ENCODE results near the gene SGSH.
"Not testable (repeated sequence)": the region's sequence is repeated elsewhere in the genome, so short reads cannot be mapped to it uniquely, and the experiment has no call there.

Gene SGSH

GRCh38 chr17:80260069-80260535, 40.0 kb upstream of the SGSH start:
- peaks cover 47% of the 10 kb centered on the region for H3K4me1 Mint-ChIP-seq (ENCODE audit: low read depth)
- peaks cover 17% of the 10 kb centered on the region for H3K36me3 Mint-ChIP-seq (ENCODE audit: low read depth)

DNA sequence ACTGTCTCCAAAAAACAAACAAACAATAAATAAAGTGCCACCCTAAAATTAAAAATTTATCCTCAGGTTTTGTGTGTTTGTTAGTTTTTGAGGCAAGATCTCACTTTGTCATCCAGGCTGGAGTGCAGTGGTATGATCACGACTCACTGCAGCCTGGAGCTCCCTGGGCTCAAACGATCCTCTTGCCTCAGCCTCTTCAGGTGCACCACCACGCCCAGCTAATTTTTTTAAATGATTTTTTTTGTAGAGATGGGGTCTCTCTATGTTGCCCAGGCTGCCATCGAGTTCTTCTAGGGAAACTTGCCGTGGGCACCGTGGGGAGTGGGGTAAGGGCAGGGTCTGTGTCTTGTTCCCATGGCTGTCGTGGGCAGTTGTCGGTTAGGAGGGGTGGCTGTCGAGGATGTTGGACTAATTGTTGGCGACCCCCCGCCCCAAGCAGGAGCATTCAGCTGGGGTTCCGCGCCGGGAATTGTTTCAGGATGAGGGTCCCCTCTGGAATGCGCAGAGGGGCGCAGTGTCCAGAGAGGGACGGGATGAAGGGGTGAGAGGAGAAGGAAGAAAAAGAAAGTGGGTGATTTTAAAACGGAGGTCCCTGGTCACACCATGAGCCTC, 39.4 kb upstream of the SGSH start:
- Mint-ChIP-seq H3K27ac (peak overlapping the region; percentile 99), H3K36me3 (ENCODE audit: low read depth) (peaks cover 14% of the 10 kb centered on the region), H3K27me3 (ENCODE audit: low read depth) (no peaks in the 10 kb centered on the region), H3K9me3 (no peaks in the 10 kb centered on the region), H3K4me3 (peak overlapping the region; percentile 95), H3K4me1 (ENCODE audit: low read depth) (peaks cover 52% of the 10 kb centered on the region)

More at GRCh38 chr17:80260069-80260535, 40.0 kb upstream of the SGSH start:
- Mint-ChIP-seq H3K9me3 (no peaks in the 10 kb centered on the region), H3K4me3 (peak overlapping the region; percentile 95), H3K27me3 (ENCODE audit: low read depth) (no peaks in the 10 kb centered on the region), H3K27ac (peak overlapping the region; percentile 99)

GRCh38 chr17:80258296-80258695, 38.2 kb upstream of the SGSH start:
- not testable (repeated sequence) for H3K9me3 Mint-ChIP-seq; H3K27me3 Mint-ChIP-seq (ENCODE audit: low read depth)
- H3K4me1 Mint-ChIP-seq (ENCODE audit: low read depth), result peaks cover 58% of the 10 kb centered on the region
- peak overlapping the region; percentile 99 for H3K27ac Mint-ChIP-seq
- peaks cover 10% of the 10 kb centered on the region for H3K36me3 Mint-ChIP-seq (ENCODE audit: low read depth)
- H3K4me3 Mint-ChIP-seq, result peak overlapping the region; percentile 95

- no peak overlapping the region for H3K4me3 Mint-ChIP-seq
- peaks cover 63% of the 10 kb centered on the region for H3K4me1 Mint-ChIP-seq (ENCODE audit: low read depth)
- H3K27ac Mint-ChIP-seq, result peak overlapping the region; percentile 99
- H3K27me3 Mint-ChIP-seq (ENCODE audit: low read depth), result no peaks in the 10 kb centered on the region
- H3K9me3 Mint-ChIP-seq, result no peaks in the 10 kb centered on the region
- peaks cover 10% of the 10 kb centered on the region for H3K36me3 Mint-ChIP-seq (ENCODE audit: low read depth)
These were observed 37.6 kb upstream of the SGSH start for GRCh38 chr17:80257716-80258213.

DNA sequence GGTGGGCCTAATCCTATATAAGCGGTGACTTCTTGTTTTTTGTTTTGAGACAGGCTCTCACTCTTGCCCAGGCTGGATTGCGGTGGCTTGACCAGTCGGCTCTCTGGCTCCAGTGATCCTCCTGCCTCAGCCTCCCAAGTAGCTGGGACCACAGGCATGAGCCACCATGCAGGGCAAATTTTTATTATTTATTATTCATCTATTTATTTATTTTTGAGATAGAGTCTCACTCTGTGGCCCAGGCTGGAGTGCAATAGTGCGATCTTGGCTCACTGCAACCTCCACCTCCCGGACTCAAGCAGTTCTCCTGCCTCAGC, 35.9 kb upstream of the SGSH start:
- peaks cover 7% of the 10 kb centered on the region for H3K36me3 Mint-ChIP-seq (ENCODE audit: low read depth)
- no peak overlapping the region for H3K4me3 Mint-ChIP-seq
- H3K4me1 Mint-ChIP-seq (ENCODE audit: low read depth), result peaks cover 62% of the 10 kb centered on the region
- no peaks in the 10 kb centered on the region for H3K27me3 Mint-ChIP-seq (ENCODE audit: low read depth)
- peak overlapping the region; percentile 94 for H3K27ac Mint-ChIP-seq
- no peaks in the 10 kb centered on the region for H3K9me3 Mint-ChIP-seq

DNA sequence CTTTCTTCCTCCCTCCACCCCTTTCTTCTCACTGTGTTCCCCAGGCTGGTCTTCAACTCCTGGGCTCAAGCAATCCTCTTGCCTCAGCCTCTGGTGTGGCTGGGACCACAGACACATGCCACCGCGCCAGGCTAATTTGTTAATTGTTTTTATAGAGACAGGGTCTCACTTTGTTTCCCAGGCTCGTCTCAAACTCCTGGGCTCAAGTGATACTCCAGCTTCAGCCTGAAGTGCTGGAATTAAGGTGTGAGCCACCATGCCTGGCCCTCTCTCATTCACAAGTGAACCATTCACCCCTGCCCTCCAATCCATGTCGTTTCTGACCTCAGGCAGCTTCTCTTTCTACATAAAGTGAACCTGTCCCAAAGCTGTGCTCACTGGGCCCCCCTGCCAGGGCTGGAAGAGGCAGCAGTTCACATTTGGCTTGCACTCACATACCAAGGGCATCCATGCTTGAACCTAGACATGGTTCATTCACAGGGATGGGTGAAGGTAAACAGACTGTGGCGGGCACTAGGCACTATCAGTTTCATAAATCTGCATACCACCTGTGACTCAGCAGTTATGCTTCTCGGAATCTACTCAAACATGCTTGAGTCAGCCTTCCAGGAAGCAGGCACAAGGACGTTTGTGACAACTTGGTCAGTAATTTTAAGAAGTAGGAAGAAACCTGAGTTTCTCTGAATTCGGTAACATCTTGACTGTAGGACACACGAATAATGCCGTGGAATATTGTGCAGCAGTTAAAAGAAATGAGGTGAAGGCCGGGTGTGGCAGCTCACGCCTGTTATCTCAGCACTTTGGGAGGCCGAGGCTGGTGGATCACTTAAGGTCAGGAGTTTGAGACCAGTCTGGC, 34.5 kb upstream of the SGSH start:
- Mint-ChIP-seq H3K36me3 (ENCODE audit: low read depth) (peaks cover 5% of the 10 kb centered on the region), H3K9me3 (no peaks in the 10 kb centered on the region), H3K27ac (peak overlapping the region; percentile 94), H3K27me3 (ENCODE audit: low read depth) (no peaks in the 10 kb centered on the region), H3K4me1 (ENCODE audit: low read depth) (peaks cover 60% of the 10 kb centered on the region), H3K4me3 (peak overlapping the region; percentile 67)

DNA sequence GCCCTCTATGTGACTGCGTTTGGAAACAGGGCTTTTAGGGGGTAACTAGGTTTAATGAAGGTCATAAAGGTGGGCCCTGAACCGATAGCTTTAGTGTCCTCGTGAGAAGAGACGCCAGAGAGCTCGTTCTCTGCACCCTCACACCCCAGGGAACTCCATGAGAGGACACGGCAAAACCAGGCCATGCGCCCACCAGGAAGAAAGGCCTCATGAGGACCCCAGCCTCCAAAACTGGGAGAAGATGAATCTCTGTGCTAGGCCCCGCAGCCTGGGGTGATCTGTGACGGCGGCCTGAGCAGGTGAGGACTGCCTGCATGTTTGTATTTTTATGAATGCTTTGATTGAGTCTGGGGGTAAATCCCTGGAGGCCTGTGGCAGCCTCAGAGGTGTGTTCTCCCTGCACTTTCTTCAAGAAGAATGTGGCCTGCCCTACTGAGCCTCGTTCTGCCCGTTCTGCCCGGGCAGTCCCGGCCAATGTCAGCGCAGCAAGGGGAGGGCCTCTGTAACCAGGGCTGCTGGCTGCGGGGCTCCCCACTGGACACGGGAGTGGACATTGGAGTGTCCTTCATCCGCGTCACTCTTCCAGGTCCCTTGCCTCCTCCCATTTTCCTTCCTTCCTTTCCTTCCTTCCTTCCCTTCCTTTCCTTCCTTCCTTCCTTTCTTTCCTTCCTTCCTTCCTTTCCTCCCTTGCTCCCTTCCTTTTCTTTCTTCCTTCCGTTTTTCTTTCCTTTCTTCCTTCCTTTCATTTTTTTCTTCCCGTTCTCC, 33.7 kb upstream of the SGSH start:
- Mint-ChIP-seq H3K27me3 (ENCODE audit: low read depth) (no peaks in the 10 kb centered on the region), H3K27ac (peak overlapping the region; percentile 94), H3K4me1 (ENCODE audit: low read depth) (peaks cover 53% of the 10 kb centered on the region), H3K4me3 (peak overlapping the region; percentile 67), H3K36me3 (ENCODE audit: low read depth) (peaks cover 4% of the 10 kb centered on the region), H3K9me3 (no peaks in the 10 kb centered on the region)

DNA sequence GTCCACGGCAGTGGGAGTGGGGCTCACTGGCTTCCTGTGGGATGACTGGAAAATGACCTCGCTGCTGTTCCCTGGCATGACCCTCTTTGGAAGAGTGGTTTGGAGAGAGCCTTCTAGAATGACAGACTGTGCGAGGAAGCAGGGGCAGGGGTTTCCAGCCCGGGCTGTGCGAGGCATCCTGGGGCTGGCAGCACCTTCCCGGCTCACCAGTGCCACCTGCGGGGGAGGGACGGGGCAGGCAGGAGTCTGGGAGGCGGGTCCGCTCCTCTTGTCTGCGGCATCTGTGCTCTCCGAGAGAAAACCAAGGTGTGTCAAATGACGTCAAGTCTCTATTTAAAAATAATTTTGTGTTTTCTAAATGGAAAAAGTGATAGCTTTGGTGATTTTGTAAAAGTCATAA, 32.7 kb upstream of the SGSH start:
- no peaks in the 10 kb centered on the region for H3K27me3 Mint-ChIP-seq (ENCODE audit: low read depth)
- H3K27ac Mint-ChIP-seq, result peak overlapping the region; percentile 61
- H3K4me3 Mint-ChIP-seq, result peak overlapping the region; percentile 32
- H3K36me3 Mint-ChIP-seq (ENCODE audit: low read depth), result peaks cover 4% of the 10 kb centered on the region
- peaks cover 43% of the 10 kb centered on the region for H3K4me1 Mint-ChIP-seq (ENCODE audit: low read depth)
- H3K9me3 Mint-ChIP-seq, result no peaks in the 10 kb centered on the region

DNA sequence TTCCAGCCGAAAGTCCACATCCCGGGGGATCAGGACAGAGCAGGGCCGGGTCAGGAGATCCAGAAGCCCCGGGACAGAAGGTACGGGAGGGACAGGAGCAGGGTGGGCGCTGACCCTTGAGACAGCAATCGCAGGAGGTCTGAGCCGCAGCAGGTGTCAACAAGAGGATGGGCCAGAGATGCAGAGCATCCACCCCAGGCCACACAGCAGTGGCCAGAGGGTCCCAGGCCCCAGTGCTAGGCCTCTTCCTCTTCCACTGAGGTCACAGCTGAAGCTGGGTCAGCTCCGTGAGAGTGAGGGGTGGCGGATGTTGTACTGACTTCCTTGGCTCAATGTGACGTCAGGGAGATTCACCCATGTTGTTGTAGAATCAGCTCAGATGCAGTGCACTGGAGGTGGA, 31.8 kb upstream of the SGSH start:
- no peak overlapping the region for H3K27ac Mint-ChIP-seq
- H3K27me3 Mint-ChIP-seq (ENCODE audit: low read depth), result no peaks in the 10 kb centered on the region
- no peaks in the 10 kb centered on the region for H3K9me3 Mint-ChIP-seq
- no peak overlapping the region for H3K4me3 Mint-ChIP-seq
- H3K4me1 Mint-ChIP-seq (ENCODE audit: low read depth), result peaks cover 38% of the 10 kb centered on the region
- H3K36me3 Mint-ChIP-seq (ENCODE audit: low read depth), result peaks cover 4% of the 10 kb centered on the region

GRCh38 chr17:80248894-80249710, 29.0 kb upstream of the SGSH start:
- peaks cover 17% of the 10 kb centered on the region for H3K4me1 Mint-ChIP-seq (ENCODE audit: low read depth)
- no peak overlapping the region for H3K27ac Mint-ChIP-seq

DNA sequence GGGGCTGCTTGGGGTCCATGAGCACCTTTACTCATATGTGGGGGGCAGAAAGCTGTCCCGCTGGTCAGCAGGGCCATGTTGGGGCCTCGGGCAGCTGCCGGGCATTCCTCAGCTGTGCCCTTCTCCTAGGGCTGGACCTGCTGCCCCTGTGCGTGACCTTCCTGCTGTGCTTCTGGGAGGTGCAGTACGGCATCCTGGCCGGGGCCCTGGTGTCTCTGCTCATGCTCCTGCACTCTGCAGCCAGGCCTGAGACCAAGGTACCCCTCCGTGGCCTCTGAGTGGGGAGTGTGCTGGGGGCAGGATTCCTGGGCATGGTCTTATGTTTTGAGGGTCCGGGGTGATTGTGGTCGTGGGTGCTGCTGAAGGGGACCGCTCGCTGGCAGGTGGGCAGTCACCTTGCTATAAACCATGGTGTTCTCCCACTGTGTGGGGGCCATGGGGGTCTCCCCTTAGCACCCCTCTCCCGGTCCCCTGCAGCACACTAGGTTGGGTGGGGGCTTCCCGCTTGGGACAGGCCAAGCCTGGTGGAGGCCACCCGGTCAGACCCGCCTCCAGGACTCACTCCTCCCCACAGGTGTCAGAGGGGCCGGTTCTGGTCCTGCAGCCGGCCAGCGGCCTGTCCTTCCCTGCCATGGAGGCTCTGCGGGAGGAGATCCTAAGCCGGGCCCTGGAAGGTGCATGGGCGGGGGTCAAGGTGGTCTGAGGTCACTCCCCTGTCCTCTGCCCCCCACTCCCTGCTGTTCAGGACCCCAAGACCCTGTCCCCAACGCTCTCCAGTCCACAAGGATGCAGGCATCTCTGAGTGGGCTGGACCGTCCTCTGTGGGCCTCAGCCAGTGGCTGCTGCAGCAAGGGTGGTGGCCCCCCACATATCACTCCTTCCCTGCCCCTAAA, 28.1 kb upstream of the SGSH start:
- Mint-ChIP-seq H3K4me1 (ENCODE audit: low read depth) (peaks cover 13% of the 10 kb centered on the region), H3K27me3 (ENCODE audit: low read depth) (no peaks in the 10 kb centered on the region), H3K36me3 (ENCODE audit: low read depth) (no peaks in the 10 kb centered on the region), H3K9me3 (no peaks in the 10 kb centered on the region), H3K4me3 (no peak overlapping the region), H3K27ac (no peak overlapping the region)

More at GRCh38 chr17:80248894-80249710, 29.0 kb upstream of the SGSH start:
- H3K27me3 Mint-ChIP-seq (ENCODE audit: low read depth), result no peaks in the 10 kb centered on the region
- H3K36me3 Mint-ChIP-seq (ENCODE audit: low read depth), result no peaks in the 10 kb centered on the region
- no peaks in the 10 kb centered on the region for H3K9me3 Mint-ChIP-seq
- H3K4me3 Mint-ChIP-seq, result no peak overlapping the region

DNA sequence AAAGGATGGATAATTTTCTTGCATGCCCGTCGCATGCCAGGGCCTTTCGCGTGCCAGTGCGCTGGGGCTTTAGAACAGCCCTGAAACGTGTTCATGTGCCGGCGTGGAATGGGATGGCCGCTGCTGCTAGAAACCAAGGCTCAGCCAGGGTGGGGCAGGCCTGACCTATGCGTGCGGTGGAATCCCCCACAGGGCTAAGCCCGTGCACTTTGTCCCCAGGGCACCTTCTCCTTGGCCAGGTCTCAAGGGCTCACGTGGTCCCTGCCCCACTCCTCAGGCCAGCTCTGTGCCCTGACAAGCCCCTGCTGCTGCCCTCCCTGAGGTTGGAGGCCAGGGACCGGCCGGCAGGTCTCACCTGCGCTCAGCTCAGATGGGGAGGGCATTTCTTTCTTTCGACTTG, 27.4 kb upstream of the SGSH start:
- Mint-ChIP-seq H3K27me3 (ENCODE audit: low read depth) (no peaks in the 10 kb centered on the region), H3K4me3 (no peak overlapping the region), H3K36me3 (ENCODE audit: low read depth) (no peaks in the 10 kb centered on the region), H3K27ac (no peak overlapping the region), H3K9me3 (no peaks in the 10 kb centered on the region), H3K4me1 (ENCODE audit: low read depth) (peaks cover 7% of the 10 kb centered on the region)

DNA sequence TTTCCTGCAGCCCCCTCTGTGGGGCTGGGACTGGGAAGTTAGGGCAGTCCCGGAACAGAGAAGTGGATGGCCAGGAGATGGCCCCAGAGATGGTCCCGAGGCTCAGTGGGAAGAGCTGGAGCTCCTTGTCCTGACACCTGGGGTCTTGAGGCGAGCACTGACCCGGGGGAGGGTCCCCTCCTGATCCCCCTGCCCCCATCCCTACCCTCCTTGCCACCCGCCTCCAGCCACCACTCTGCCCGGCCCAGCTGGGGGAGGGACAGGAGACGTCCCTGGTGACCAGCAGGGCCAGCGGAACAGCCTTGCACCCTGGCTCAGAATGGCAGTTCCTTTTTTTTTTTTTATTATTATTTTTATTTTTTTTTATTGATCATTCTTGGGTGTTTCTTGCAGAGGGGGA, 26.6 kb upstream of the SGSH start:
- H3K4me3 Mint-ChIP-seq, result no peak overlapping the region
- H3K27ac Mint-ChIP-seq, result no peak overlapping the region
- peaks cover 1% of the 10 kb centered on the region for H3K4me1 Mint-ChIP-seq (ENCODE audit: low read depth)

More for the DNA sequence above, 26.6 kb upstream of the SGSH start:
- Mint-ChIP-seq H3K36me3 (ENCODE audit: low read depth) (no peaks in the 10 kb centered on the region), H3K9me3 (no peaks in the 10 kb centered on the region), H3K27me3 (ENCODE audit: low read depth) (no peaks in the 10 kb centered on the region)
